Body of pancreas (tissue), 4 donors: Measurements from ENCODE around the gene SNTG2. TPM values are rescaled to one million over a fixed set of nuclear protein-coding genes. Genes with fewer than 3 reads are reported as not detected.

Experiments used
- ATAC-seq: fragments of 150-250 bp; one replicate; pipeline ENCODE4 v1.9.1; 2016
- DNase-seq, 4 donors: peaks; one replicate each; pipeline ENCODE4 v3.0.0-alpha.2; 2019
- H3K27ac ChIP-seq, 4 donors: fragments of 200-600 bp; sonication (generic); 1 replicate in 3 of 4; 2 replicates in 1 of 4; pipeline versions ENCODE4 v1.5.1 to v1.6.1; 2016 to 2019; ENCODE audit warnings: mild to moderate bottlenecking in 1 of 4, mixed read lengths in 1 of 4, moderate library complexity in 1 of 4
- H3K27me3 ChIP-seq, 2 donors: fragments of 200-600 bp; sonication (generic); one replicate each; pipeline ENCODE4 v1.6.0; 2016; ENCODE audit warnings: mild to moderate bottlenecking in 1 of 2
- H3K36me3 ChIP-seq, 2 donors: fragments of 200-600 bp; sonication (generic); replicated peaks in 1 of 2; 2 replicates each; pipeline ENCODE4 v1.5.1; 2016; ENCODE audit warnings: low read depth in 2 of 2; ENCODE audit not compliant: insufficient read depth in 1 of 2
- H3K4me1 ChIP-seq: fragments of 200-600 bp; sonication (generic); one replicate; pipeline ENCODE4 v1.6.0; 2016
- H3K4me3 ChIP-seq, 2 donors: fragments of 200-600 bp; sonication (generic); 1 replicate in 1 of 2; 2 replicates in 1 of 2; pipeline ENCODE4 v1.5.1; 2016 to 2019
- H3K9me3 ChIP-seq, 3 donors: fragments of 200-600 bp; sonication (generic); 1 replicate in 2 of 3; 2 replicates in 1 of 3; pipeline ENCODE4 v1.5.1; 2016
- CTCF ChIP-seq, 7 experiments: fragments of 450-650 bp in 4 of 7; fragments of 200-600 bp in 3 of 7; sonication (generic) in 3 of 7; IDR thresholded peaks; one replicate each; pipeline ENCODE4 v1.5.1; 2016 to 2019; ENCODE audit warnings: antibody characterized with exemption in 7 of 7
- POLR2A ChIP-seq, 3 donors: fragments of 450-650 bp; IDR thresholded peaks; one replicate each; pipeline ENCODE4 v1.6.1; 2016; ENCODE audit warnings: antibody characterized with exemption in 3 of 3, mild to moderate bottlenecking in 2 of 3
- WGBS, 2 donors: methylation state at CpG; one replicate each; pipeline ENCODE4 v1.1.5; 2017; 5-methylcytosine and 5-hydroxymethylcytosine counted together
- intact Hi-C: fragments of 100-400 bp; cut with DNase I; formaldehyde crosslinking; loops from one replicate; pipeline ENCODE4 v1.15.1; 2023
- total RNA-seq, 2 donors: library from RNA; depleted of rRNA; stranded (reverse); fragments of >200 nt; gene quantifications; one replicate each; pipeline ENCODE4 v1.1.0, GENCODE V29; 2016

SNTG2 gene
- total RNA-seq, 2 donors from 2014 or later = 11.9 to 18.7 TPM

- intact Hi-C loops = no loop called here
- Histone ChIP-seq H3K27ac (no peak overlapping the region), H3K4me3 (no peak overlapping the region), H3K27me3 (no peaks in the 10 kb centered on the region), H3K4me1 (no peaks in the 10 kb centered on the region), H3K36me3 (no peaks in the 10 kb centered on the region), H3K9me3 (no peaks in the 10 kb centered on the region)
- ATAC-seq (no peak), DNase-seq (no peak)
- WGBS, 2 donors = 80 to 89% methylated on average over 8 to 13 of the region's 13 CpGs
- TF ChIP-seq POLR2A (IDR thresholded peaks at IDR 0.05) (no peak), CTCF (IDR thresholded peaks at IDR 0.05) (no peak)
Measured at GRCh38 chr2:920999-921398, 29.6 kb upstream of the SNTG2 start.

GRCh38 chr2:922185-922584 is 28.5 kb upstream of the SNTG2 start:
- no peaks in the 10 kb centered on the region for H3K9me3 ChIP-seq
- WGBS, 2 donors = 80 to 89% methylated on average over 5 to 10 of the region's 10 CpGs
- TF ChIP-seq POLR2A (IDR thresholded peaks at IDR 0.05) = no peak
- no peak for TF ChIP-seq CTCF (IDR thresholded peaks at IDR 0.05)
- DNase-seq (no peak), ATAC-seq (no peak)
- no peak overlapping the region for H3K27ac ChIP-seq
- no peaks in the 10 kb centered on the region for H3K4me1 ChIP-seq
- no peaks in the 10 kb centered on the region for H3K36me3 ChIP-seq
- intact Hi-C loops = no loop called here
- no peaks in the 10 kb centered on the region for H3K27me3 ChIP-seq
- no peak overlapping the region for H3K4me3 ChIP-seq

GRCh38 chr2:923832-924601 is 26.6 kb upstream of the SNTG2 start:
- no peak for TF ChIP-seq CTCF (IDR thresholded peaks at IDR 0.05)
- TF ChIP-seq POLR2A (IDR thresholded peaks at IDR 0.05) = no peak
- ATAC-seq (no peak), DNase-seq (no peak)
- no peaks in the 10 kb centered on the region for H3K27me3 ChIP-seq
- no peaks in the 10 kb centered on the region for H3K36me3 ChIP-seq
- H3K27ac ChIP-seq = no peak overlapping the region
- no peak overlapping the region for H3K4me3 ChIP-seq
- WGBS, 2 donors = 54 to 68% methylated on average over 8 of the region's 8 CpGs
- intact Hi-C loops = no loop called here
- no peaks in the 10 kb centered on the region for H3K4me1 ChIP-seq
- H3K9me3 ChIP-seq = no peaks in the 10 kb centered on the region

- H3K4me3 ChIP-seq = no peak overlapping the region
- no peaks in the 10 kb centered on the region for H3K27me3 ChIP-seq
- TF ChIP-seq POLR2A (IDR thresholded peaks at IDR 0.05) = no peak
- TF ChIP-seq CTCF (IDR thresholded peaks at IDR 0.05) = no peak
- no peaks in the 10 kb centered on the region for H3K4me1 ChIP-seq
- H3K36me3 ChIP-seq = no peaks in the 10 kb centered on the region
- whole genome bisulfite sequencing, 2 donors = 46% methylated on average over 5 of the region's 5 CpGs
- no peaks in the 10 kb centered on the region for H3K9me3 ChIP-seq
- DNase-seq (no peak), ATAC-seq (no peak)
- H3K27ac ChIP-seq = no peak overlapping the region
- intact Hi-C loops = no loop called here
Measured at GRCh38 chr2:924701-925100, 25.9 kb upstream of the SNTG2 start.

- no peak for TF ChIP-seq POLR2A (IDR thresholded peaks at IDR 0.05)
- no peak for TF ChIP-seq CTCF (IDR thresholded peaks at IDR 0.05)
- H3K36me3 ChIP-seq = no peaks in the 10 kb centered on the region
- no peak for ATAC-seq
- no peaks in the 10 kb centered on the region for H3K9me3 ChIP-seq
- no peaks in the 10 kb centered on the region for H3K27me3 ChIP-seq
- no peak overlapping the region for H3K27ac ChIP-seq
- H3K4me3 ChIP-seq = no peak overlapping the region
- DNase-seq = no peak
- intact Hi-C loops = no loop called here
- no peaks in the 10 kb centered on the region for H3K4me1 ChIP-seq
- 70 to 72% methylated on average over 4 of the region's 4 CpGs for WGBS, 2 donors
Measured at GRCh38 chr2:925309-925708, 25.3 kb upstream of the SNTG2 start.
